ENCODE results near the gene DNLZ.
A peak's percentile ranks its signal among the peaks of the same experiment; 100 is the strongest.

DNLZ gene

DNA sequence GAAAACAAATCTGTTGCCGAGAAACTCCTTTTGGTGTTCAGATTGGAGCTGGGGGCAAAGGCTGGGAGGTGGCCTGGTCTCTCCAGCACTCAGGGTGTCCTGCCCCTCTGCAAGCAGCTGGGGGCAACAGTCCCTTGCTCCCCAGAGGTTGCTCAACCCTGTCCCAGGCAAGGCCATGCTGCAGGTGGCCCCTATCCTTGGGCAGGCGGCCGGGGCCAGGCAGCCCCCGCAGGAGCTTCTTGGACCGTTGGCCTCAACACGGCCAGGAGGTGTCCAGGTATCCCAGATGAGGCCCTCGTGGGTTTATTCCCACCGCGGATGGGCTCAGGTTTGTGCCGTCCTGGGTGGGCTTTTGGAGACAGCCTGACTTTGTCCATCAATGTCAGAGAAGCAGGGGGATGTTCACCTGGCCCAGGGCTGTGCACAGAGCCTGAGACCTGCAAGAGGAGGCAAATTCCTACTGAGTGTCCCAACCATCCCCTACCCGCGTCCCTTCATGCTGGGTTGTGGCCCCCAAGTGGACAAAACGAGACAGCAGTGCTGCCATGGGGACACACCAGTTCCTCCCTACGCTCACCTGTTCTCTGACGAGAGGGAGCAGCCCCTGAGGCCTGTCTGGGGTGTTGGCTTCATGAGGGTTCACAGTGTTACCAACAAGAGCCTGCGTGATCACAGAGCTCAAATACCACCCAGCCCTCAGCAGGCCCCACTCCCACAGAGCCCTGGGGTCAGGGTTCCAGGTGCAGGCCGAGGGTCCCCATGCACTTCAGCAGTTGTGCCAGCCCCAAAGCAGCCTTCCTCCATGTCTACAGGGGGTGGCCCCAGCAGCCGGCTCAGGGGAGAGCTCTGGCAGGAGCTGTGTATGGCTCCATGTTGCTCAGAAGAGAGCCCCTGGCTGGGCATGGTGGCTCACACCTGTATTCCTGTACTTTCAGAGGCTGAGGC is 50.2 kb downstream of the DNLZ start:
- no peak for DNase-seq

GRCh38 chr9:136312436-136312835 is 51.1 kb downstream of the DNLZ start:
- no peak for DNase-seq

GRCh38 chr9:136312009-136312375 is 51.6 kb downstream of the DNLZ start:
- DNase-seq, result no peak

DNA sequence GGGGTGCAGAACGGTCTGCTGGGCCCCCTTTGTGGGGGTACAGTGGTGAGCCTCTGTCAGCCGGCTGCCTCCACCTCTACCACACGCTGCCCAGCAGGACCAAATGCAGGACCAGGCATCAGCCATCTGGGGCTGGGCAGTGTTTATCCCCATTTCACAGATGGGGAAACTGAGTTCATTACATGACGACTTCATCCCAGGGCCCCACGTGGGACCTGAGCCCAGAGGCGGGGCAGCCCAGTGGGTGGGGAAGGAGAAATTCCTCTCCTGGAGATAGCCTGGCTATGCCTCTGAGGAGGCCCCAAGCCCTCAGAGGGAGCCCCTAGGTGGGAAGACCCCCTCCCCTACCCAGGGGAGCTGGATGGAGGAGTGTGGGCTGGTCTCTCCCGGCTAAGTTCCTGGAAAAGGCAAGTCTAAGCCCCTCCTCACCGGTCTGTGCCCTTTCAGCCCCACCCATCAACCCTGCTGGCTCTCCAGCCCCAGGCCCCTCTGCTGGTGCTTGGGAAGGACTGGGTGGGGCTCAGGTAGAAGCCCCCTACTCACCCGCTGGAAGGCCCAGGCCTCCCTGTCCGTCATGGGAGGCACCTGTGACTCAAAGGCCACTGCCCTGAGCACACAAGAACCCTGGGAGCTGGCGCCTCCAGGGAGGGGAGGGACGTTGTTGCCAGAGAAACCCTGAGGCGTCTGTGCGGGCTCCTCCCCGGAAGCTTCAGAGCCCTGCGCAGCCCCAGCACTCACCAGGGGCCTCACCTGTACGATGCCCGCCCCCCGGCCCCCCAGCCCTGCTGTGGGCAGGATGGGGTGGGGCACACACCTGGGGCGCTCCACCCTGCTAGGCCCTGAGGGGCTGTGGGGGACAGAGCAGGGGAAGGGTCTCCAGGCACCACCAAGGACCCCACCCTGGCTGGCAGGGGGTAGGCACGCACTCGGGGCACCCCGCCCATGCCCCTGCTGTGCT is 52.2 kb downstream of the DNLZ start:
- DNase-seq, result no peak

GRCh38 chr9:136310273-136311030 is 53.1 kb downstream of the DNLZ start:
- peak; percentile 25 for DNase-seq

GRCh38 chr9:136309806-136310220 is 53.7 kb downstream of the DNLZ start:
- no peak for DNase-seq
